Activated CD4-positive, CD25-positive, alpha-beta regulatory T cell treated with anti-CD3 and anti-CD28 coated beads, Interleukin-2, amount 50 U/mL, for 24 hours (primary cell): Measurements from ENCODE around the gene LPAR3.

Experiments
- ATAC-seq, 2 donors: fragments of 150-1000 bp; cut with Tn5 transposase; one replicate each; pipeline ENCODE4 v1.10.0; 2021; ENCODE audit warnings: mild to moderate bottlenecking in 1 of 2, moderate library complexity in 1 of 2

Gene LPAR3

GRCh38 chr1:84823991-84824390 is 69.0 kb downstream of the LPAR3 start:
- no peak for ATAC-seq

GRCh38 chr1:84823511-84823910 is 69.5 kb downstream of the LPAR3 start:
- ATAC-seq = no peak

- no peak for ATAC-seq
Measured at GRCh38 chr1:84810343-84810742, 82.7 kb downstream of the LPAR3 start.

GRCh38 chr1:84809023-84809422 is 84.0 kb downstream of the LPAR3 start:
- ATAC-seq = no peak

- ATAC-seq = no peak
Measured at GRCh38 chr1:84803604-84804003, 89.4 kb downstream of the LPAR3 start.

- no peak for ATAC-seq
Measured at GRCh38 chr1:84802567-84803232, 90.3 kb downstream of the LPAR3 start.

- no peak for ATAC-seq
Measured at GRCh38 chr1:84800090-84801073, 92.6 kb downstream of the LPAR3 start.

GRCh38 chr1:84797603-84798002 is 95.4 kb downstream of the LPAR3 start:
- ATAC-seq = no peak

GRCh38 chr1:84795966-84796600 is 96.9 kb downstream of the LPAR3 start:
- no peak for ATAC-seq

GRCh38 chr1:84795213-84795612 is 97.8 kb downstream of the LPAR3 start:
- no peak for ATAC-seq

- ATAC-seq = no peak
Measured at GRCh38 chr1:84792421-84792820, 100.6 kb downstream of the LPAR3 start.

- no peak for ATAC-seq
Measured at GRCh38 chr1:84789014-84789413, 104.0 kb downstream of the LPAR3 start.

GRCh38 chr1:84785271-84786036 is 107.6 kb downstream of the LPAR3 start:
- no peak for ATAC-seq

GRCh38 chr1:84782881-84783280 is 110.1 kb downstream of the LPAR3 start:
- no peak for ATAC-seq

GRCh38 chr1:84781946-84782771 is 110.8 kb downstream of the LPAR3 start:
- peak; percentile 70 to 82 for ATAC-seq

GRCh38 chr1:84780000-84780716 is 112.8 kb downstream of the LPAR3 start:
- ATAC-seq = no peak

- no peak for ATAC-seq
Measured at GRCh38 chr1:84776639-84777038, 116.4 kb downstream of the LPAR3 start.

GRCh38 chr1:84775535-84775920 is 117.5 kb downstream of the LPAR3 start:
- no peak for ATAC-seq

GRCh38 chr1:84774669-84775534 is 118.1 kb downstream of the LPAR3 start:
- no peak for ATAC-seq

- no peak for ATAC-seq
Measured at GRCh38 chr1:84773933-84774497, 119.0 kb downstream of the LPAR3 start.
